Measurements from ENCODE around the gene ORAI3.

DNA sequence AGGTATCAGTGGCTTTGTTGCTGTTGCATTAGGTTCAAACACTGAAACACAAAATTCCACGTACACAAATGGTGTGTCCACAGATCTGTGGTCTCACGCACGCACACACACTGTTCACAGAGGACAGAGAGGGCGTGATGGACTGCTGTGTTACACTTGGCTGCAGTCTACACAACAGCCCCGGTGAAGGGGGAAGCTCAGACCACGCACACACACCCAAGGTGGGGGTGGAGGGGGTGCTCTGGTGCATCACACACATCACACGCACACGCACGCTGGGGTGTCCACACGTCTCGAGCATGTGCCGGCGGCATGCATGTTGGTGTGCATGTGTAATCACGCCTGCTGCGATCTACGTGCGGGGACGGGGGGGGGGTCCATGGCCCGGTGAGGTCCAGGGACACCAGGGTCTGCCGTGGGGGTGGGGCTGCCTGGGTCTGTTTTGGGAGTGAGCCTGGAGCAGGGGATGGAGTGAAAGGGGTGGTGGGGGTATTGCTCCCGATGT, 43.5 kb downstream of the ORAI3 start:
- TF ChIP-seq CTCF (IDR thresholded peaks at IDR 0.05) (no peak), POLR2A (IDR thresholded peaks at IDR 0.05) (no peak)
